BJ (cell line): ENCODE measurements around the gene EIF2D. TPM values are rescaled to one million over a fixed set of nuclear protein-coding genes. Genes with fewer than 3 reads are reported as not detected.

Experiments
- CTCF ChIA-PET: fragments of 350-600 bp; formaldehyde crosslinking; extraction: SDS; loops from one replicate; lab custom pipeline; 2021; ENCODE audit warnings: antibody characterized with exemption, inconsistent platforms; lab: Yijun Ruan, JAX
- POLR2A ChIA-PET: fragments of 300-600 bp; sonication (Branson Sonifier 250); formaldehyde crosslinking; extraction: SDS; loops from one replicate; lab custom pipeline; 2021; ENCODE audit warnings: antibody characterized with exemption; lab: Charles Lee
- DNase-seq: peaks from one replicate; pipeline ENCODE4 v3.0.0-alpha.2; 2011; ENCODE audit warnings: low read depth
- H3K27me3 ChIP-seq: 2 replicates; pipeline ENCODE4 v1.6.0; 2011; ENCODE audit warnings: low read length; ENCODE audit not compliant: control insufficient read depth, insufficient read depth
- H3K36me3 ChIP-seq: 2 replicates; pipeline ENCODE4 v1.5.1; 2011; ENCODE audit warnings: low read length; ENCODE audit not compliant: control insufficient read depth, insufficient read depth
- H3K4me3 ChIP-seq: 2 replicates; pipeline ENCODE4 v1.5.1; 2011; ENCODE audit warnings: low read depth, mild to moderate bottlenecking, control low read depth, low read length
- polyA plus RNA-seq: library from polyadenylated mRNA; depleted of rRNA; stranded (reverse); fragments of >200 nt; gene quantifications from 2 replicates; pipeline ENCODE4 v1.2.3, GENCODE V29; 2011
- TF ChIP-seq, protein P1 (sequence below): IDR thresholded peaks from 2 replicates; pipeline ENCODE4 v1.5.1; 2011; ENCODE audit warnings: low read depth, mild to moderate bottlenecking, control low read depth, inconsistent platforms, low read length, moderate library complexity; ENCODE audit not compliant: insufficient read depth

Gene EIF2D
- polyA plus RNA-seq, 1 experiment = 97.4 TPM

DNA sequence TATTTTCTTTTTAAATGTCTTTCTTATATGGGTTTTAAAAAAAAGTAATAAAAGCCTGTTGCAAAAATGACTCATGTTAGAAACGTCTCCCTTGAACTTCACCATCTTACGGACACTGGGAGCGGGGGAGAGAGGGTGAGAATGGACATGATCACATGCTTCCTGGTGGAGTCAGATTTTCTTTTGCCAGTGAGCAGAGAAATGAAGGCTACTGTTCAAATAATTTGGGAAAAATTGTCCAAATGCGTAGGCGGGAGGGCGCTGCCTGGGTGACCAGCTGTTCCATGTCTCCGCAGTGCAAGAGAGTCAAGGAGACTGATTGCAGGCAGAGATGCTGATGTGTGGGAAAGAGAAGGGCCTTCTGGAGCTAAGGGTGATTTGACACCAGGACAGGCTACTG is 23.1 kb downstream of the EIF2D start:
- TF ChIP-seq, protein P1, sequence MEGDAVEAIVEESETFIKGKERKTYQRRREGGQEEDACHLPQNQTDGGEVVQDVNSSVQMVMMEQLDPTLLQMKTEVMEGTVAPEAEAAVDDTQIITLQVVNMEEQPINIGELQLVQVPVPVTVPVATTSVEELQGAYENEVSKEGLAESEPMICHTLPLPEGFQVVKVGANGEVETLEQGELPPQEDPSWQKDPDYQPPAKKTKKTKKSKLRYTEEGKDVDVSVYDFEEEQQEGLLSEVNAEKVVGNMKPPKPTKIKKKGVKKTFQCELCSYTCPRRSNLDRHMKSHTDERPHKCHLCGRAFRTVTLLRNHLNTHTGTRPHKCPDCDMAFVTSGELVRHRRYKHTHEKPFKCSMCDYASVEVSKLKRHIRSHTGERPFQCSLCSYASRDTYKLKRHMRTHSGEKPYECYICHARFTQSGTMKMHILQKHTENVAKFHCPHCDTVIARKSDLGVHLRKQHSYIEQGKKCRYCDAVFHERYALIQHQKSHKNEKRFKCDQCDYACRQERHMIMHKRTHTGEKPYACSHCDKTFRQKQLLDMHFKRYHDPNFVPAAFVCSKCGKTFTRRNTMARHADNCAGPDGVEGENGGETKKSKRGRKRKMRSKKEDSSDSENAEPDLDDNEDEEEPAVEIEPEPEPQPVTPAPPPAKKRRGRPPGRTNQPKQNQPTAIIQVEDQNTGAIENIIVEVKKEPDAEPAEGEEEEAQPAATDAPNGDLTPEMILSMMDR = no peak
- POLR2A ChIA-PET = interaction anchor here (0.6 kb wide), 1 partner anchor 23 kb away, joined by 7 read pairs; no protein-coding TSS in a partner anchor

DNA sequence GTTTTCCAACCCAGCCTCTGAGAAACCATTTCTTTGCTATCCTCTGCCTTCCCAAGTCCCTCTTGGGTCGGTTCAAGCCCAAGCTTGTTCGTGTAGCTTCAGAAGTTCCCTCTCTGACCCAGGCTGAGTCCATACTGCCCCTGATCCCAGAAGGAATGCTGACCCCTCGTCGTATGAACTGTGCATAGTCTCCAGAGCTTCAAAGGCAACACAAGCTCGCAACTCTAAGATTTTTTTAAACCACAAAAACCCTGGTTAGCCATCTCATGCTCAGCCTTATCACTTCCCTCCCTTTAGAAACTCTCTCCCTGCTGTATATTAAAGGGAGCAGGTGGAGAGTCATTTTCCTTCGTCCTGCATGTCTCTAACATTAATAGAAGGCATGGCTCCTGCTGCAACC is 23.8 kb downstream of the EIF2D start:
- CTCF ChIA-PET = interaction anchor here (0.6 to 7.5 kb wide), 8 partner anchors 23 to 394 kb away, joined by 3 to 150 read pairs (median 4); partner anchors contain the start of gene EIF2D
- Histone ChIP-seq H3K36me3 (peaks cover 3% of the 10 kb centered on the region), H3K4me3 (no peak overlapping the region), H3K27me3 (no peaks in the 10 kb centered on the region)
- DNase-seq = no peak
- POLR2A ChIA-PET = no interaction called here
- TF ChIP-seq, protein P1 = no peak

More for the DNA sequence above, 23.1 kb downstream of the EIF2D start:
- no peaks in the 10 kb centered on the region for H3K27me3 ChIP-seq
- H3K4me3 ChIP-seq = no peak overlapping the region
- CTCF ChIA-PET = interaction anchor here (0.6 to 7.5 kb wide), 5 partner anchors 23 to 131 kb away, joined by 3 to 150 read pairs (median 6); partner anchors contain the start of gene EIF2D
- DNase-seq = peak; percentile 85
- peaks cover 6% of the 10 kb centered on the region for H3K36me3 ChIP-seq

DNA sequence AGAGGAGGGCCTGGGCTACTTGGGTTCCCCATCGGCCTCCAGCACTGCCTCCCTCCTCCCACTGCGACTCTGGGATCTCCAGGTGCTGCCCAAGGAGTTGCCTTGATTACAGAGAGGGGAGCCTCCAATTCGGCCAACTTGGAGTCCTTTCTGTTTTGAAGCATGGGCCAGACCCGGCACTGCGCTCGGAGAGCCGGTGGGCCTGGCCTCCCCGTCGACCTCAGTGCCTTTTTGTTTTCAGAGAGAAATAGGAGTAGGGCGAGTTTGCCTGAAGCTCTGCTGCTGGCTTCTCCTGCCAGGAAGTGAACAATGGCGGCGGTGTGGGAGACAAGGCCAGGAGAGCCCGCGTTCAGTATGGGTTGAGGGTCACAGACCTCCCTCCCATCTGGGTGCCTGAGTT is 24.4 kb downstream of the EIF2D start:
- TF ChIP-seq, protein P1 = no peak
- Histone ChIP-seq H3K36me3 (peaks cover 3% of the 10 kb centered on the region; the same call in 1 of the 2 replicates), H3K4me3 (no peak overlapping the region), H3K27me3 (no peaks in the 10 kb centered on the region)
- ChIA-PET CTCF (interaction anchor here (0.6 to 7.5 kb wide), 9 partner anchors 24 to 394 kb away, joined by 3 to 150 read pairs (median 4); partner anchors contain the start of gene EIF2D), POLR2A (no interaction called here)
- no peak for DNase-seq

DNA sequence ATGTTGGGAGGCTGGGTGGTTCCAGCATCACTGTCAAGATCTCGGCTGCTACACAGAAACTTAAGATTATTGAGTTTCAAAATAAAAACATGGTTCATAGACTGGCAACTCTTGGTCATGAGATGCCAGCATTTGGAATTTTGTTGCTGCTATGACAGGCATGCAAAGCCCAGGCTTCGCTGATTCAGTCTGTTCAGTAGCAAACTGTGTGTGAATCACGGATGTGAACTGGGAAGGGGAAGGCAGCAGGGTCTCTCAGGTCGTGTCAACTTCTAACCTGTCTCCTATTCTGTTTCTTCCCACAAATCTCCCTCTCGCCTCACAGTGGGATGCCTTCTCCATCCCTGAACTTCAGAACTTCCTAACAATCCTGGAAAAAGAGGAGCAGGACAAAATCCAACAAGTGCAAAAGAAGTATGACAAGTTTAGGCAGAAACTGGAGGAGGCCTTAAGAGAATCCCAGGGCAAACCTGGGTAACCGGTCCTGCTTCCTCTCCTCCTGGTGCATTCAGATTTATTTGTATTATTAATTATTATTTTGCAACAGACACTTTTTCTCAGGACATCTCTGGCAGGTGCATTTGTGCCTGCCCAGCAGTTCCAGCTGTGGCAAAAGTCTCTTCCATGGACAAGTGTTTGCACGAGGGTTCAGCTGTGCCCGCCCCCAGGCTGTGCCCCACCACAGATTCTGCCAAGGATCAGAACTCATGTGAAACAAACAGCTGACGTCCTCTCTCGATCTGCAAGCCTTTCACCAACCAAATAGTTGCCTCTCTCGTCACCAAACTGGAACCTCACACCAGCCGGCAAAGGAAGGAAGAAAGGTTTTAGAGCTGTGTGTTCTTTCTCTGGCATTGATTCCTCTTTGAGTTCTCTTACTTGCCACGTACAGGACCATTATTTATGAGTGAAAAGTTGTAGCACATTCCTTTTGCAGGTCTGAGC is 25.5 kb downstream of the EIF2D start:
- Histone ChIP-seq H3K27me3 (no peaks in the 10 kb centered on the region), H3K36me3 (peaks cover 3% of the 10 kb centered on the region; the same call in 1 of the 2 replicates), H3K4me3 (no peak overlapping the region)
- CTCF ChIA-PET = interaction anchor here (0.6 to 7.5 kb wide), 11 partner anchors 25 to 107 kb away, joined by 3 to 150 read pairs (median 4); partner anchors contain the start of genes EIF2D and RASSF5
- no peak for DNase-seq
- TF ChIP-seq, protein P1 = no peak
- POLR2A ChIA-PET = no interaction called here

DNA sequence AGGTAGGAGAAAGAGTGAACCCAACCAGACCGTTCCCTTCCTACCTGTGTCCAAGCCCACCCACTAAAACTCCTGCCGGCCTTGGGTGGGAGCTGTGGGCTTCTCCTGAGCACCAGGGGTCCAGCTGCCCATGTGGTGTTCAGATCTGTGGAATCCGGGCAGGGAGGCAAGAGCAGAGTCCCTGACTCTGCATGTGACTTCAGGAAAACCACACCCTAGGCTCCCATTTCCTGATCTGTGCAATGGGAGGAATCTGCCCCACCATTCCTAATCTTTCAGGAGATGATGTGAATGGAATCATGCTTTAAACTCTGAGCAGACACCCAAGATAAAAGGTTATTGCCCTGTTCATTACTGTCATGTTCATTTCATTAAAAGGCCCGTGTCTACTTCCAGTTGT is 27.6 kb downstream of the EIF2D start:
- Histone ChIP-seq H3K4me3 (no peak overlapping the region), H3K27me3 (no peaks in the 10 kb centered on the region), H3K36me3 (peaks cover 1% of the 10 kb centered on the region; the same call in 1 of the 2 replicates)
- TF ChIP-seq, protein P1 = no peak
- ChIA-PET CTCF (interaction anchor here (0.9 to 7.5 kb wide), 22 partner anchors 10 to 115 kb away, joined by 3 to 150 read pairs (median 8); partner anchors contain the start of genes EIF2D, IKBKE and RASSF5), POLR2A (no interaction called here)
- no peak for DNase-seq
